NT2/D1 (cell line): ENCODE results near the gene KLHL6.
"Not testable (repeated sequence)": the region's sequence is repeated elsewhere in the genome, so short reads cannot be mapped to it uniquely, and the experiment has no call there.

ENCODE experiments used
- DNase-seq: peaks from one replicate; pipeline ENCODE4 v3.0.0-alpha.2; 2011; ENCODE audit warnings: low read depth, low spot score
- H3K27me3 ChIP-seq: 2 replicates; pipeline ENCODE4 v1.6.0; 2011; ENCODE audit warnings: mild to moderate bottlenecking; ENCODE audit not compliant: insufficient read length, insufficient read depth
- H3K36me3 ChIP-seq: 2 replicates; pipeline ENCODE4 v1.6.1; 2011; ENCODE audit warnings: mild to moderate bottlenecking, low read length, mixed read lengths; ENCODE audit not compliant: insufficient read depth, insufficient read length
- H3K4me1 ChIP-seq: 2 replicates; pipeline ENCODE4 v1.5.1; 2011; ENCODE audit not compliant: insufficient read depth, insufficient read length
- H3K4me3 ChIP-seq: 2 replicates; pipeline ENCODE4 v1.5.1; 2011; ENCODE audit warnings: low read depth; ENCODE audit not compliant: insufficient read length
- H3K9ac ChIP-seq: 2 replicates; pipeline ENCODE4 v1.6.0; 2011; ENCODE audit warnings: low read depth; ENCODE audit not compliant: insufficient read length
- H3K9me3 ChIP-seq: 2 replicates; pipeline ENCODE4 v1.5.1; 2011; ENCODE audit warnings: mild to moderate bottlenecking, low read length; ENCODE audit not compliant: insufficient read depth
- SUZ12 ChIP-seq: IDR thresholded peaks from 2 replicates; pipeline ENCODE4 v1.6.1; 2011; ENCODE audit not compliant: insufficient read length, insufficient read depth; ENCODE audit errors: extremely low read depth
- YY1 ChIP-seq: IDR thresholded peaks from 2 replicates; pipeline ENCODE4 v1.6.1; 2011; ENCODE audit not compliant: insufficient read length, insufficient read depth
- ZNF274 ChIP-seq: IDR thresholded peaks from 2 replicates; pipeline ENCODE4 v1.6.1; 2011; ENCODE audit warnings: mild to moderate bottlenecking, low read depth, low read length

Gene KLHL6

DNA sequence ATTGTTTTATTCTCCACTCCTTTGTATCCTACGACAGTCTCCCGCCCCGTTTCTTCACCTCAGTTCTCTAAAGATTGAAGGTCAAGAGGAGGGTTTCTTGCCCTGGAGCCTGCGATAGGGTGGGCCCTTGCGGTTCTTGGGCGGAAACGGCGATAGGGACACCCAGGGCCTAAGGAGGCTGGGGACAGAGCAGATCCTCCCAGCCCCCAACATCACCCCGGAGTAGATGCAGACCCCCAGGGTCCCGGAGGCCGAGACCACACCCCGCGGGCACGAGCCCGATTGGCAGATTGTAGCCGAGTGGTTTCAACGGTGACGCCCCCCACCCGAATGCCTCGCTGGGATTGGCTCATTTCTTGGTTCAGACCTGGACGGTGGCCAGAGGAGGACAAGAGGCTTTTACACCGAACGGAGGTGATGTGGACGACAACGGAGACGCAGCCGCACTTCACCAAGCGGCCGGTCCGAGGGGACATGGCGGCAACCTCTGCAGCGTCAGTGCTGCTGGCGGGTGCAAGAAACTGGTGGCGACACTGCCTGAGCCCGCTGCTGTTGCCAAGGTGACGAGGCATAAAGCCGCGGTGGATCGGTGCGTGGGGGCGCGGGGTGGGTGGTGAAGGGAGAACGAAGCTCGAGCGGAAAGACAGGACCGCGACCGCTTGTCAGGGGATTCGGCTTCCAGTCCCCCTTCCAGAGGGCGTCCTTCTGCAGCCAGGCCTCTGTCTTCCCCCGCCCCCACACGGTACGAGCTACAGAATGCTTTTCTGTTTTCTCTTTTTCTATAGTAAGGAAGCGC, 108.1 kb downstream of the KLHL6 start:
- Histone ChIP-seq H3K4me3 (peak overlapping the region; percentile 93), H3K4me1 (no peaks in the 10 kb centered on the region), H3K9me3 (peaks cover 31% of the 10 kb centered on the region), H3K36me3 (peaks cover 8% of the 10 kb centered on the region), H3K9ac (peak overlapping the region; percentile 97), H3K27me3 (no peaks in the 10 kb centered on the region)
- DNase-seq, result peak; percentile 95
- TF ChIP-seq ZNF274 (no peak), SUZ12 (no peak), YY1 (peak; percentile 69)

GRCh38 chr3:183446838-183447205, 108.7 kb downstream of the KLHL6 start:
- peak overlapping the region; percentile 35 for H3K9ac ChIP-seq
- DNase-seq, result no peak

GRCh38 chr3:183444748-183445147, 110.8 kb downstream of the KLHL6 start:
- Histone ChIP-seq H3K9me3 (peaks cover 31% of the 10 kb centered on the region), H3K4me1 (no peaks in the 10 kb centered on the region), H3K9ac (no peak overlapping the region), H3K27me3 (no peaks in the 10 kb centered on the region), H3K4me3 (no peak overlapping the region), H3K36me3 (no peaks in the 10 kb centered on the region)
- DNase-seq, result no peak
- TF ChIP-seq SUZ12, result no peak
- no peak for TF ChIP-seq YY1
- TF ChIP-seq ZNF274, result no peak

More at GRCh38 chr3:183446838-183447205, 108.7 kb downstream of the KLHL6 start:
- H3K4me1 ChIP-seq, result no peaks in the 10 kb centered on the region
- H3K9me3 ChIP-seq, result peaks cover 31% of the 10 kb centered on the region
- TF ChIP-seq ZNF274, result no peak
- no peak for TF ChIP-seq SUZ12
- no peak for TF ChIP-seq YY1
- no peaks in the 10 kb centered on the region for H3K27me3 ChIP-seq
- peaks cover 2% of the 10 kb centered on the region for H3K36me3 ChIP-seq
- H3K4me3 ChIP-seq, result peak overlapping the region; percentile 93

GRCh38 chr3:183443395-183444385, 111.8 kb downstream of the KLHL6 start:
- Histone ChIP-seq H3K4me1 (no peaks in the 10 kb centered on the region), H3K36me3 (no peaks in the 10 kb centered on the region), H3K4me3 (no peak overlapping the region), H3K27me3 (no peaks in the 10 kb centered on the region), H3K9me3 (peaks cover 31% of the 10 kb centered on the region), H3K9ac (no peak overlapping the region)
- TF ChIP-seq SUZ12 (no peak), YY1 (no peak), ZNF274 (no peak)
- DNase-seq, result no peak

DNA sequence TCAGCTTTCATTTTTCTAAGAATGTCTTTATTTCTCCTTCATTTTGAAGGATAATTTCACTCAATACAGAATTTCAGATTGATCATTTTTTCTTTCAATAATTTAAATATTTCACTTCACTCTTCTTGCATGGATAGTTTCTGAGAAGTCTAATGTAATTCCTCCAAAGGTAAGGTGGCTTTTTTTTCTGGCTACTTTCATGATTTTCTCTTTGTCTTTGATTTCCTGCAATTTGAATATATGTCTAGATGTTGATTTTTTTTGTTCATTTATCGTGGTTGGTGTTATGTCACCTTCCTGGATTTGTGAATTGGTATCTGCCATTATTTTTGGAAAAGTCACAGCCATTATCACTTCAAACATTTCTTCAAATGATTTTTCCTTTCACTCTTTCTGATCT, 112.5 kb downstream of the KLHL6 start:
- DNase-seq, result no peak
- TF ChIP-seq SUZ12 (no peak), YY1 (no peak), ZNF274 (no peak)
- Histone ChIP-seq H3K36me3 (no peaks in the 10 kb centered on the region), H3K4me3 (no peak overlapping the region), H3K4me1 (no peaks in the 10 kb centered on the region), H3K9me3 (peaks cover 31% of the 10 kb centered on the region), H3K27me3 (no peaks in the 10 kb centered on the region), H3K9ac (no peak overlapping the region)

DNA sequence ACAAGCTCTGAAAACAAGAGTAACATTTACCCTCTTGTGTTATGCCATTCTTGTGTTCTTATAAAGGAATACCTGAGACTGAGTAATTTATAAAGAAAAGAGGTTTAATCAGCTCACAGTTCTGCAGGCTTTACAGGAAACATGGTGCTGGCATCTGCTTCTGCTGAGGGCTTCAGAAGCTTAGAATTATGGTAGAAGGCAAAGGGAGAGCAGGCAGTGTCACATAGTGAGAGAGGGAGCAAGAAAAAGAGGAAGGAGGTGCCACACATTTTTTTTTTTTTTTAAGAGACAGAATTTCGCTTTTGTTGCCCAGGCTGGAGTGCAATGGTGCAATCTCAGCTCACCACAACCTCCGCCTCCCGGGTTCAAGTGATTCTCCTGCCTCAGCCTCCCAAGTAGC, 115.0 kb downstream of the KLHL6 start:
- H3K4me3 ChIP-seq, H3K9ac ChIP-seq, DNase-seq, H3K4me1 ChIP-seq, H3K27me3 ChIP-seq, H3K36me3 ChIP-seq: not testable (repeated sequence)
- peaks cover 31% of the 10 kb centered on the region for H3K9me3 ChIP-seq

- peaks cover 20% of the 10 kb centered on the region for H3K9me3 ChIP-seq
- H3K27me3 ChIP-seq, result no peaks in the 10 kb centered on the region
- no peak for DNase-seq
- H3K4me1 ChIP-seq, result peaks cover 3% of the 10 kb centered on the region
- no peak overlapping the region for H3K9ac ChIP-seq
- TF ChIP-seq SUZ12, result no peak
- TF ChIP-seq ZNF274, result no peak
- no peak for TF ChIP-seq YY1
- H3K4me3 ChIP-seq, result no peak overlapping the region
- H3K36me3 ChIP-seq, result no peaks in the 10 kb centered on the region
Measured at GRCh38 chr3:183439515-183439914, 116.0 kb downstream of the KLHL6 start.
